ENCODE data around the gene ADAM12.

DNA sequence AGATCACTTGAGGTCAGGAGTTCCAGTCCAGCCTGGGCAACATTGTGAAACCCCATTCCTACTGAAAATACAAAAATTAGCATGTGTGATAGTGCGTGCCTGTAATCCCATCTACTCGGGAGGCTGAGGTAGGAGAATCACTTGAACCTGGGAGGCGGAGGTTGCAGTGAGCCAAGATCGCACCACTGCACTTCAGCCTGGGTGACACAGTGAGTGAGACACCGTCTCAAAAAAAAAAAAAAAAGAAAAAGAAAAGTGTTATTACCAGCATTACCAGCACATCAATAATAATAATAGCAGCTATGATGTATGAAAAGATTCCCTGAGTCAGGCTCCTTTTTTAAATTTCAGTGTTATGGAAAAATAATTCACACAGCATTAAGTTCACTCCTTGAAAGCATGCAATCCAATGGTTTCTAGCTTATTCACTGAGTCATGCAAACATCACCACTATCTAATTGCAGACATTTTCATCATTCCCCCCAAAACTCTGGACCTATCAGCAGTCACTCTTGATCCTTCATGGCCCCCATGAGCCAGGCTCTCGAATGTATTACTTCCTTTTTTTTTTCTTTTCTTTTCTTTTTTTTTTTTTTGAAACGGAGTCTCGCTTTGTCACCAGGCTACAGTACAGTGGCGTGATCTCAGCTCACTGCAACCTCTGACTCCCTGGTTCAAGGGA lies 263.5 kb downstream of the ADAM12 start:
- TF ChIP-seq ZSCAN30 (CRISPR knock-in tag; IDR thresholded peaks at IDR 0.05) (no peak), ZNF253 (CRISPR knock-in tag; IDR thresholded peaks at IDR 0.05; ENCODE audit: borderline replicate concordance) (no peak), KDM4B (CRISPR knock-in tag; IDR thresholded peaks at IDR 0.05) (no peak), GABPA (IDR thresholded peaks at IDR 0.05; ENCODE audit: low read depth, low read length) (no peak), GABPA (CRISPR knock-in tag; IDR thresholded peaks at IDR 0.05; ENCODE audit: low read depth) (no peak), EHMT2 (IDR thresholded peaks at IDR 0.05; ENCODE audit: borderline replicate concordance, low read depth, low read length) (no peak), E2F1 (CRISPR knock-in tag; IDR thresholded peaks at IDR 0.05) (no peak), ZFP36 (IDR thresholded peaks at IDR 0.05; ENCODE audit: borderline replicate concordance, low read depth, low read length, partially characterized antibody) (no peak), ZBTB1 (CRISPR knock-in tag; IDR thresholded peaks at IDR 0.05; ENCODE audit: borderline replicate concordance) (no peak), EZH2 (conservative IDR thresholded peaks at IDR 0.05; ENCODE audit: low read depth, low read length) (no peak)
- TF ChIP-seq, protein P1, sequence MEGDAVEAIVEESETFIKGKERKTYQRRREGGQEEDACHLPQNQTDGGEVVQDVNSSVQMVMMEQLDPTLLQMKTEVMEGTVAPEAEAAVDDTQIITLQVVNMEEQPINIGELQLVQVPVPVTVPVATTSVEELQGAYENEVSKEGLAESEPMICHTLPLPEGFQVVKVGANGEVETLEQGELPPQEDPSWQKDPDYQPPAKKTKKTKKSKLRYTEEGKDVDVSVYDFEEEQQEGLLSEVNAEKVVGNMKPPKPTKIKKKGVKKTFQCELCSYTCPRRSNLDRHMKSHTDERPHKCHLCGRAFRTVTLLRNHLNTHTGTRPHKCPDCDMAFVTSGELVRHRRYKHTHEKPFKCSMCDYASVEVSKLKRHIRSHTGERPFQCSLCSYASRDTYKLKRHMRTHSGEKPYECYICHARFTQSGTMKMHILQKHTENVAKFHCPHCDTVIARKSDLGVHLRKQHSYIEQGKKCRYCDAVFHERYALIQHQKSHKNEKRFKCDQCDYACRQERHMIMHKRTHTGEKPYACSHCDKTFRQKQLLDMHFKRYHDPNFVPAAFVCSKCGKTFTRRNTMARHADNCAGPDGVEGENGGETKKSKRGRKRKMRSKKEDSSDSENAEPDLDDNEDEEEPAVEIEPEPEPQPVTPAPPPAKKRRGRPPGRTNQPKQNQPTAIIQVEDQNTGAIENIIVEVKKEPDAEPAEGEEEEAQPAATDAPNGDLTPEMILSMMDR (CRISPR knock-in tag; IDR thresholded peaks at IDR 0.05) = no peak
- TF ChIP-seq, protein P2, sequence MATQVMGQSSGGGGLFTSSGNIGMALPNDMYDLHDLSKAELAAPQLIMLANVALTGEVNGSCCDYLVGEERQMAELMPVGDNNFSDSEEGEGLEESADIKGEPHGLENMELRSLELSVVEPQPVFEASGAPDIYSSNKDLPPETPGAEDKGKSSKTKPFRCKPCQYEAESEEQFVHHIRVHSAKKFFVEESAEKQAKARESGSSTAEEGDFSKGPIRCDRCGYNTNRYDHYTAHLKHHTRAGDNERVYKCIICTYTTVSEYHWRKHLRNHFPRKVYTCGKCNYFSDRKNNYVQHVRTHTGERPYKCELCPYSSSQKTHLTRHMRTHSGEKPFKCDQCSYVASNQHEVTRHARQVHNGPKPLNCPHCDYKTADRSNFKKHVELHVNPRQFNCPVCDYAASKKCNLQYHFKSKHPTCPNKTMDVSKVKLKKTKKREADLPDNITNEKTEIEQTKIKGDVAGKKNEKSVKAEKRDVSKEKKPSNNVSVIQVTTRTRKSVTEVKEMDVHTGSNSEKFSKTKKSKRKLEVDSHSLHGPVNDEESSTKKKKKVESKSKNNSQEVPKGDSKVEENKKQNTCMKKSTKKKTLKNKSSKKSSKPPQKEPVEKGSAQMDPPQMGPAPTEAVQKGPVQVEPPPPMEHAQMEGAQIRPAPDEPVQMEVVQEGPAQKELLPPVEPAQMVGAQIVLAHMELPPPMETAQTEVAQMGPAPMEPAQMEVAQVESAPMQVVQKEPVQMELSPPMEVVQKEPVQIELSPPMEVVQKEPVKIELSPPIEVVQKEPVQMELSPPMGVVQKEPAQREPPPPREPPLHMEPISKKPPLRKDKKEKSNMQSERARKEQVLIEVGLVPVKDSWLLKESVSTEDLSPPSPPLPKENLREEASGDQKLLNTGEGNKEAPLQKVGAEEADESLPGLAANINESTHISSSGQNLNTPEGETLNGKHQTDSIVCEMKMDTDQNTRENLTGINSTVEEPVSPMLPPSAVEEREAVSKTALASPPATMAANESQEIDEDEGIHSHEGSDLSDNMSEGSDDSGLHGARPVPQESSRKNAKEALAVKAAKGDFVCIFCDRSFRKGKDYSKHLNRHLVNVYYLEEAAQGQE (IDR thresholded peaks at IDR 0.05; ENCODE audit: borderline replicate concordance in 1 of 2, low read depth in 1 of 2, low read length in 2 of 2) = no peak
